SH-SY5Y (cell line): Measurements from ENCODE around the gene NRSN2.

Source experiments
- GATA2 ChIP-seq: IDR thresholded peaks from 2 replicates; pipeline ENCODE4 v1.6.1; 2011; ENCODE audit warnings: mild to moderate bottlenecking, low read depth, low read length
- GATA3 ChIP-seq: IDR thresholded peaks from 2 replicates; pipeline ENCODE4 v1.6.1; 2011; ENCODE audit warnings: low read depth, mild to moderate bottlenecking, low read length, moderate library complexity

DNA sequence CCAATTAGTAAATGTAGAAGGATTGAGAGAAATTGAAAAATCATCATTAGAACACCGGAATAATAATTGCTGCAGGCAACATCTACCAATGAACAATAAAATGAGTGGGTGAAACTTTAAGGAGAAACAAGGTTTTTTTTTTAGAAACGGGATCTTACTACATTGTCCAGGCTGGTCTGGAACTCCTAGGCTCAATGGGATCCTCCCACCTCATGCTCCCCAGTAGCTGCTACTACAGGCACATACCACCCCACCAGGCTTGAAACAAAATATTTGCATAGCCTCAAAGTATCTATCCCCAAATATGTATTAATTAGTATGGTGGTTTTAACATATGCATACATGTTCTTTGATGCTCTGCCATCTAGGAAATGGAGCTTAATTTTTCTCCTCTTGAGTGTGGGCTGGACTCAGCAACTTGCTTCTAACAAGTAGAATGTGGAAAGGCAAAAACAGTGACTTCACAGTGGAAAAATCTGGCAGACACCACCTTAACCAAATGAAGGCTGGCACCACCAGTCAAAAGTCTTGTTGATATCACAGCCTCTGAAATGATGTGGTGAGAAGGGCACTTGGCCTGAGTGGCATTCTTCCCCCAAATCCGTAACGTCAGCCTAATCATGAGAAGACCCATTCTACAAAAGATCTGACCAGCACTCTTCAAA is 12.1 kb downstream of the NRSN2 start:
- TF ChIP-seq GATA2, result no peak
- TF ChIP-seq GATA3, result no peak
